Large intestine (tissue), 3 donors: ENCODE data around the gene TSC1. TPM values are rescaled to one million over a fixed set of nuclear protein-coding genes. Genes with fewer than 3 reads are reported as not detected.

Experiments
- DNase-seq, 2 donors: peaks; one replicate each; pipeline versions ENCODE4 v3.0.0 to v3.0.0-alpha.2; 2013
- H3K27ac ChIP-seq: one replicate; pipeline ENCODE4 v1.5.1; 2013; ENCODE audit warnings: low read length
- H3K27me3 ChIP-seq: 2 replicates; pipeline ENCODE4 v1.6.1; 2013; ENCODE audit warnings: low read length; ENCODE audit not compliant: control insufficient read depth, insufficient read depth
- H3K36me3 ChIP-seq: 2 replicates; pipeline ENCODE4 v1.6.1; 2013; ENCODE audit warnings: low read length; ENCODE audit not compliant: control insufficient read depth, insufficient read depth
- H3K4me1 ChIP-seq: one replicate; pipeline ENCODE4 v1.6.1; 2013; ENCODE audit warnings: low read length; ENCODE audit not compliant: control insufficient read depth, insufficient read depth
- H3K4me3 ChIP-seq: one replicate; pipeline ENCODE4 v1.5.1; 2013; ENCODE audit warnings: low read length
- H3K9me3 ChIP-seq: one replicate; pipeline ENCODE4 v1.6.1; 2013; ENCODE audit warnings: mild to moderate bottlenecking, low read depth, low read length, moderate library complexity; ENCODE audit not compliant: control insufficient read depth
- WGBS: methylation state at CpG from one replicate; pipeline ENCODE4 v1.1.5; 2013; ENCODE audit warnings: low lambda C conversion rate; ENCODE audit not compliant: insufficient coverage; 5-methylcytosine and 5-hydroxymethylcytosine counted together
- polyA plus RNA-seq: library from polyadenylated mRNA; unstranded; fragments of 120-200 nt; gene quantifications from one replicate; pipeline ENCODE4 v1.2.1, GENCODE V29; 2013

Gene TSC1
- polyA plus RNA-seq, 1 donor = 45.6 TPM

- H3K36me3 ChIP-seq = peaks cover 58% of the 10 kb centered on the region
- no peak overlapping the region for H3K27ac ChIP-seq
- H3K4me1 ChIP-seq = no peaks in the 10 kb centered on the region
Observed at GRCh38 chr9:132894346-132894745, 50.1 kb downstream of the TSC1 start.

GRCh38 chr9:132892400-132892799, 52.0 kb downstream of the TSC1 start:
- Histone ChIP-seq H3K27me3 (no peaks in the 10 kb centered on the region), H3K4me3 (no peak overlapping the region), H3K4me1 (no peaks in the 10 kb centered on the region), H3K27ac (no peak overlapping the region), H3K9me3 (no peaks in the 10 kb centered on the region), H3K36me3 (peaks cover 42% of the 10 kb centered on the region)
- no CpG with 5 or more reads among the region's 9 CpGs for WGBS
- no peak for DNase-seq

More at GRCh38 chr9:132894346-132894745, 50.1 kb downstream of the TSC1 start:
- DNase-seq = peak; percentile 29 to 57
- no peak overlapping the region for H3K4me3 ChIP-seq
- no peaks in the 10 kb centered on the region for H3K27me3 ChIP-seq
- WGBS = 100% methylated on average over 2 of the region's 5 CpGs
- no peaks in the 10 kb centered on the region for H3K9me3 ChIP-seq

GRCh38 chr9:132888151-132888550, 56.3 kb downstream of the TSC1 start:
- Histone ChIP-seq H3K27ac (no peak overlapping the region), H3K4me3 (no peak overlapping the region), H3K27me3 (no peaks in the 10 kb centered on the region), H3K36me3 (peaks cover 10% of the 10 kb centered on the region), H3K4me1 (no peaks in the 10 kb centered on the region), H3K9me3 (no peaks in the 10 kb centered on the region)
- no peak for DNase-seq
- WGBS = no CpG with 5 or more reads among the region's 18 CpGs

GRCh38 chr9:132887181-132888120, 57.0 kb downstream of the TSC1 start:
- no peak for DNase-seq
- Histone ChIP-seq H3K4me3 (no peak overlapping the region), H3K4me1 (no peaks in the 10 kb centered on the region), H3K36me3 (peaks cover 6% of the 10 kb centered on the region), H3K27ac (no peak overlapping the region), H3K27me3 (no peaks in the 10 kb centered on the region), H3K9me3 (no peaks in the 10 kb centered on the region)
- no CpG with 5 or more reads among the region's 18 CpGs for WGBS

GRCh38 chr9:132886334-132886725, 58.1 kb downstream of the TSC1 start:
- H3K27me3 ChIP-seq = no peaks in the 10 kb centered on the region
- H3K36me3 ChIP-seq = no peaks in the 10 kb centered on the region
- H3K9me3 ChIP-seq = no peaks in the 10 kb centered on the region
- no peak for DNase-seq
- no peak overlapping the region for H3K27ac ChIP-seq
- WGBS = no CpG with 5 or more reads among the region's 6 CpGs
- no peak overlapping the region for H3K4me3 ChIP-seq
- no peaks in the 10 kb centered on the region for H3K4me1 ChIP-seq

- Histone ChIP-seq H3K27ac (no peak overlapping the region), H3K4me1 (no peaks in the 10 kb centered on the region), H3K9me3 (no peaks in the 10 kb centered on the region), H3K27me3 (no peaks in the 10 kb centered on the region), H3K36me3 (no peaks in the 10 kb centered on the region), H3K4me3 (no peak overlapping the region)
- WGBS = no CpG with 5 or more reads among the region's 9 CpGs
- DNase-seq = peak in 1 of 2 donors; percentile 66
Observed at GRCh38 chr9:132885720-132886333, 58.6 kb downstream of the TSC1 start.

GRCh38 chr9:132883349-132884294, 60.8 kb downstream of the TSC1 start:
- Histone ChIP-seq H3K27me3 (no peaks in the 10 kb centered on the region), H3K36me3 (no peaks in the 10 kb centered on the region), H3K9me3 (no peaks in the 10 kb centered on the region), H3K4me3 (no peak overlapping the region), H3K4me1 (no peaks in the 10 kb centered on the region), H3K27ac (no peak overlapping the region)
- DNase-seq = no peak
- 100% methylated on average over 2 of the region's 27 CpGs for WGBS

GRCh38 chr9:132882616-132883015, 61.8 kb downstream of the TSC1 start:
- H3K9me3 ChIP-seq = no peaks in the 10 kb centered on the region
- WGBS = no CpG with 5 or more reads among the region's 6 CpGs
- peaks cover 1% of the 10 kb centered on the region for H3K27me3 ChIP-seq
- H3K4me3 ChIP-seq = no peak overlapping the region
- peaks cover 1% of the 10 kb centered on the region for H3K4me1 ChIP-seq
- H3K27ac ChIP-seq = no peak overlapping the region
- no peaks in the 10 kb centered on the region for H3K36me3 ChIP-seq
- DNase-seq = no peak

- no CpG with 5 or more reads among the region's 6 CpGs for WGBS
- Histone ChIP-seq H3K36me3 (no peaks in the 10 kb centered on the region), H3K4me1 (peaks cover 5% of the 10 kb centered on the region), H3K4me3 (no peak overlapping the region), H3K27me3 (peaks cover 4% of the 10 kb centered on the region), H3K9me3 (no peaks in the 10 kb centered on the region), H3K27ac (no peak overlapping the region)
- DNase-seq = no peak
Observed at GRCh38 chr9:132881826-132882225, 62.6 kb downstream of the TSC1 start.

- H3K27ac ChIP-seq = no peak overlapping the region
- no peaks in the 10 kb centered on the region for H3K9me3 ChIP-seq
- H3K27me3 ChIP-seq = peaks cover 4% of the 10 kb centered on the region
- H3K4me1 ChIP-seq = peaks cover 5% of the 10 kb centered on the region
- no peak overlapping the region for H3K4me3 ChIP-seq
- DNase-seq = no peak
- 100% methylated on average over 1 of the region's 7 CpGs for WGBS
- H3K36me3 ChIP-seq = no peaks in the 10 kb centered on the region
Observed at GRCh38 chr9:132880324-132880661, 64.1 kb downstream of the TSC1 start.
